A673 (cell line): ENCODE results near the gene CHRNA3. TPM values are rescaled to one million over a fixed set of nuclear protein-coding genes. Genes with fewer than 3 reads are reported as not detected.

Source experiments
- BruUV-seq: library from RNA; stranded (reverse); fragments of 400-500 nt; replicated peaks from 2 replicates; lab custom pipeline; 2021; lab: Mats Ljungman, UMichigan
- CTCF ChIA-PET: fragments of 300-600 bp; sonication (Branson Sonifier 250); formaldehyde crosslinking; loops from one replicate; lab custom pipeline; 2022; ENCODE audit warnings: antibody characterized with exemption; lab: Charles Lee
- POLR2A ChIA-PET: fragments of 300-600 bp; sonication (Branson Sonifier 250); formaldehyde crosslinking; loops from one replicate; lab custom pipeline; 2022; ENCODE audit warnings: antibody characterized with exemption; ENCODE audit not compliant: low non-redundant PET; lab: Charles Lee
- DNase-seq: peaks from one replicate; pipeline ENCODE4 v3.0.0-alpha.2; 2015; ENCODE audit warnings: low spot score
- H3K27ac ChIP-seq: fragments of 200-600 bp; sonication (generic); 2 replicates; pipeline ENCODE4 v1.5.1; 2016; ENCODE audit warnings: mixed run types, low read depth, mild to moderate bottlenecking, mixed read lengths, antibody characterized with exemption, low read length; ENCODE audit not compliant: poor library complexity, severe bottlenecking
- H3K27me3 ChIP-seq: fragments of 200-600 bp; sonication (generic); replicated peaks from 2 replicates; pipeline ENCODE4 v1.6.1; 2017; ENCODE audit warnings: mixed run types, low read depth, mild to moderate bottlenecking, mixed read lengths, antibody characterized with exemption, low read length; ENCODE audit not compliant: insufficient read depth, poor library complexity
- H3K36me3 ChIP-seq: fragments of 200-600 bp; sonication (generic); 2 replicates; pipeline ENCODE4 v1.6.1; 2016; ENCODE audit warnings: mixed run types, mild to moderate bottlenecking, mixed read lengths, antibody characterized with exemption, low read length; ENCODE audit not compliant: insufficient read depth, poor library complexity, severe bottlenecking
- H3K4me1 ChIP-seq: fragments of 200-600 bp; sonication (generic); 2 replicates; pipeline ENCODE4 v1.6.1; 2017; ENCODE audit warnings: mixed run types, mild to moderate bottlenecking, mixed read lengths, antibody characterized with exemption, low read length; ENCODE audit not compliant: insufficient read depth, poor library complexity, severe bottlenecking
- H3K4me3 ChIP-seq: fragments of 200-600 bp; sonication (generic); 2 replicates; pipeline ENCODE4 v1.5.1; 2016; ENCODE audit warnings: low read depth, mixed run types, mild to moderate bottlenecking, mixed read lengths, low read length; ENCODE audit not compliant: poor library complexity, severe bottlenecking
- H3K9me3 ChIP-seq: fragments of 200-600 bp; sonication (generic); 2 replicates; pipeline ENCODE4 v1.6.1; 2016; ENCODE audit warnings: mixed run types, low read depth, mild to moderate bottlenecking, mixed read lengths, antibody characterized with exemption, low read length; ENCODE audit not compliant: poor library complexity, severe bottlenecking
- EZH2 ChIP-seq: fragments of 200-600 bp; sonication (generic); IDR thresholded peaks from 2 replicates; pipeline ENCODE4 v1.6.1; 2017; ENCODE audit warnings: borderline replicate concordance, low read depth, mild to moderate bottlenecking, mixed read lengths, antibody characterized with exemption, low read length; ENCODE audit not compliant: poor library complexity, severe bottlenecking
- intact Hi-C: fragments of 100-400 bp; cut with micrococcal nuclease; formaldehyde crosslinking; loops from one replicate; pipeline ENCODE4 v1.10.0; 2022; ENCODE audit not compliant: unreplicated experiment
- total RNA-seq: library from RNA; stranded (reverse); gene quantifications from 2 replicates; pipeline ENCODE4 v1.2.3, GENCODE V29; 2021
- TF ChIP-seq, protein P1 (sequence below): fragments of 300-800, 200-600 bp; sonication (generic); conservative IDR thresholded peaks from 2 replicates; pipeline ENCODE4 v1.5.1; 2017; ENCODE audit warnings: low read depth, mild to moderate bottlenecking, antibody characterized with exemption, low read length, moderate library complexity, mixed read lengths

CHRNA3 gene
- total RNA-seq, 1 experiment from 2014 or later: not detected

DNA sequence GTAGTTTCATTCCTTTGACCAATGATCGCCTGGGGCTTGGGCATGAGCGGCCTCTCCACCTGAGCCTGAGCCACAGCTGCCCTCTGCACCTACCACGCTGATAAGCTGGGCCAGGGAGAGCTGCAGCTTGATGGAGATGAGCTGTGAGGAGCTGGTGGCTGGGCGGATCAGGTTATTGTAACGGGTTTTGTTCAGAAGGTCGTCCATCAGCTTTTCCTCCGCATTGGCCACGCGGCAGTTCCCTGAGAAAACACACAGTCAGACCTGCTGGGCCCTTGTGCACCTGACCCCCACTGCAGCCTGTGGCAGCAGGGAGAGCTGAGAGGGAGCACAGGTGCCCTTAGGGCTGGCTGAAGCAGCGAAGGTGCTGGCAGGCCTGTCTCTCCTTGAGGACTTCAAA lies 14.6 kb upstream of the CHRNA3 start:
- no peak for TF ChIP-seq EZH2
- TF ChIP-seq, protein P1, sequence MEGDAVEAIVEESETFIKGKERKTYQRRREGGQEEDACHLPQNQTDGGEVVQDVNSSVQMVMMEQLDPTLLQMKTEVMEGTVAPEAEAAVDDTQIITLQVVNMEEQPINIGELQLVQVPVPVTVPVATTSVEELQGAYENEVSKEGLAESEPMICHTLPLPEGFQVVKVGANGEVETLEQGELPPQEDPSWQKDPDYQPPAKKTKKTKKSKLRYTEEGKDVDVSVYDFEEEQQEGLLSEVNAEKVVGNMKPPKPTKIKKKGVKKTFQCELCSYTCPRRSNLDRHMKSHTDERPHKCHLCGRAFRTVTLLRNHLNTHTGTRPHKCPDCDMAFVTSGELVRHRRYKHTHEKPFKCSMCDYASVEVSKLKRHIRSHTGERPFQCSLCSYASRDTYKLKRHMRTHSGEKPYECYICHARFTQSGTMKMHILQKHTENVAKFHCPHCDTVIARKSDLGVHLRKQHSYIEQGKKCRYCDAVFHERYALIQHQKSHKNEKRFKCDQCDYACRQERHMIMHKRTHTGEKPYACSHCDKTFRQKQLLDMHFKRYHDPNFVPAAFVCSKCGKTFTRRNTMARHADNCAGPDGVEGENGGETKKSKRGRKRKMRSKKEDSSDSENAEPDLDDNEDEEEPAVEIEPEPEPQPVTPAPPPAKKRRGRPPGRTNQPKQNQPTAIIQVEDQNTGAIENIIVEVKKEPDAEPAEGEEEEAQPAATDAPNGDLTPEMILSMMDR: no peak
- Histone ChIP-seq H3K9me3 (peaks cover 8% of the 10 kb centered on the region), H3K27ac (no peak overlapping the region), H3K27me3 (peaks cover 72% of the 10 kb centered on the region), H3K4me3 (no peak overlapping the region), H3K36me3 (no peaks in the 10 kb centered on the region), H3K4me1 (no peaks in the 10 kb centered on the region)
- no peak for DNase-seq
- intact Hi-C loops: no loop called here
- ChIA-PET POLR2A (no interaction called here), CTCF (no interaction called here)
- no TSS peak for BruUV-seq

GRCh38 chr15:78634210-78635145 lies 13.7 kb upstream of the CHRNA3 start:
- no peak overlapping the region for H3K27ac ChIP-seq
- no peaks in the 10 kb centered on the region for H3K36me3 ChIP-seq
- TF ChIP-seq, protein P1: no peak
- no peak for TF ChIP-seq EZH2
- no TSS peak for BruUV-seq
- intact Hi-C loops: no loop called here
- H3K4me1 ChIP-seq: no peaks in the 10 kb centered on the region
- H3K9me3 ChIP-seq: peaks cover 8% of the 10 kb centered on the region
- ChIA-PET POLR2A (no interaction called here), CTCF (no interaction called here)
- H3K4me3 ChIP-seq: no peak overlapping the region
- DNase-seq: no peak
- H3K27me3 ChIP-seq: peaks cover 69% of the 10 kb centered on the region

- intact Hi-C loops: no loop called here
- CTCF ChIA-PET: no interaction called here
- no peak for DNase-seq
- Histone ChIP-seq H3K27ac (no peak overlapping the region), H3K27me3 (peaks cover 76% of the 10 kb centered on the region), H3K4me3 (no peak overlapping the region), H3K4me1 (no peaks in the 10 kb centered on the region), H3K36me3 (no peaks in the 10 kb centered on the region), H3K9me3 (peaks cover 8% of the 10 kb centered on the region)
- POLR2A ChIA-PET: interaction anchor here (0.7 kb wide), 1 partner anchor 78 kb away, joined by 4 read pairs; no protein-coding TSS in a partner anchor
- TF ChIP-seq, protein P1: no peak
- TF ChIP-seq EZH2: no peak
- BruUV-seq: no TSS peak
These were observed 12.6 kb upstream of the CHRNA3 start for GRCh38 chr15:78633348-78633747.
